GM23338 (cell line): Measurements from ENCODE around the gene STOM. TPM values are rescaled to one million over a fixed set of nuclear protein-coding genes. Genes with fewer than 3 reads are reported as not detected.

Experiments
- ATAC-seq: fragments of 200-7000 bp; cut with Tn5 transposase; 3 replicates; pipeline ENCODE4 v1.9.1; 2020
- DNase-seq: peaks from one replicate; pipeline ENCODE4 v3.0.0-alpha.2; 2015; ENCODE audit warnings: low spot score
- H2AFZ ChIP-seq: fragments of 200-600 bp; sonication (generic); 2 replicates; pipeline ENCODE4 v1.8.0; 2016; ENCODE audit warnings: antibody characterized with exemption, mild to moderate bottlenecking, moderate library complexity
- H3F3A ChIP-seq: fragments of 200-600 bp; sonication (generic); replicated peaks from 2 replicates; pipeline ENCODE4 v1.8.0; 2017; ENCODE audit warnings: antibody characterized with exemption, mixed run types, low read depth
- H3K27ac ChIP-seq: fragments of 200-600 bp; sonication (generic); 2 replicates; pipeline ENCODE4 v1.6.1; 2016; ENCODE audit warnings: low read depth
- H3K27me3 ChIP-seq: fragments of 200-600 bp; sonication (generic); 2 replicates; pipeline ENCODE4 v1.8.0; 2016; ENCODE audit warnings: mild to moderate bottlenecking, mixed run types, moderate library complexity; ENCODE audit not compliant: insufficient read depth
- H3K36me3 ChIP-seq: fragments of 200-600 bp; sonication (generic); 2 replicates; pipeline ENCODE4 v1.8.0; 2016; ENCODE audit warnings: mild to moderate bottlenecking; ENCODE audit not compliant: insufficient read depth
- H3K4me1 ChIP-seq: fragments of 200-600 bp; sonication (generic); 2 replicates; pipeline ENCODE4 v1.8.0; 2016; ENCODE audit warnings: mild to moderate bottlenecking, moderate library complexity; ENCODE audit not compliant: insufficient read depth
- H3K4me2 ChIP-seq: fragments of 200-600 bp; sonication (generic); 2 replicates; pipeline ENCODE4 v1.7.1; 2017; ENCODE audit warnings: mixed run types
- H3K4me3 ChIP-seq: fragments of 200-600 bp; sonication (generic); 2 replicates; pipeline ENCODE4 v1.6.1; 2016; ENCODE audit warnings: mixed run types
- H3K79me2 ChIP-seq: fragments of 200-600 bp; sonication (generic); replicated peaks from 2 replicates; pipeline ENCODE4 v1.8.0; 2017; ENCODE audit warnings: mild to moderate bottlenecking; ENCODE audit not compliant: insufficient read depth
- H3K9me2 ChIP-seq: fragments of 200-600 bp; sonication (generic); 2 replicates; pipeline ENCODE4 v1.8.0; 2017; ENCODE audit not compliant: insufficient read depth
- H4K20me1 ChIP-seq: fragments of 200-600 bp; sonication (generic); replicated peaks from 2 replicates; pipeline ENCODE4 v1.8.0; 2017; ENCODE audit warnings: mild to moderate bottlenecking; ENCODE audit not compliant: insufficient read depth
- H3K27ac Mint-ChIP-seq: 2 replicates; pipeline ENCODE4 v1.8.0; 2020; ENCODE audit warnings: inconsistent platforms, mild to moderate bottlenecking, moderate library complexity, mixed read lengths
- H3K27me3 Mint-ChIP-seq: 3 replicates; pipeline ENCODE4 v1.8.0; 2022; ENCODE audit warnings: low read depth, mild to moderate bottlenecking, moderate library complexity, mixed read lengths, inconsistent platforms; ENCODE audit not compliant: insufficient read depth, poor library complexity
- H3K36me3 Mint-ChIP-seq: 3 replicates; pipeline ENCODE4 v1.8.0; 2021; ENCODE audit warnings: low read depth, mild to moderate bottlenecking, inconsistent platforms, moderate library complexity, mixed read lengths
- H3K4me1 Mint-ChIP-seq: 3 replicates; pipeline ENCODE4 v1.8.0; 2020; ENCODE audit warnings: mild to moderate bottlenecking, inconsistent platforms, mixed read lengths
- H3K4me3 Mint-ChIP-seq: 3 replicates; pipeline ENCODE4 v1.8.0; 2021; ENCODE audit warnings: moderate library complexity, mild to moderate bottlenecking, inconsistent platforms, mixed read lengths
- H3K9me3 Mint-ChIP-seq: 3 replicates; pipeline ENCODE4 v1.8.0; 2020; ENCODE audit warnings: moderate library complexity, mild to moderate bottlenecking, inconsistent platforms, mixed read lengths
- CREB1 ChIP-seq: fragments of 250-450 bp; sonication (Bioruptor Pico); IDR thresholded peaks from 2 replicates; pipeline ENCODE4 v1.5.0; 2020; ENCODE audit warnings: low read depth, mild to moderate bottlenecking, moderate library complexity
- CTCF ChIP-seq, 2 experiments: fragments of 200-600 bp in 1 of 2; sonication (generic) in 1 of 2; conservative IDR thresholded peaks; 2 replicates each; pipeline versions ENCODE4 v1.5.1 to v1.6.1; 2016 to 2017; ENCODE audit warnings: antibody characterized with exemption in 2 of 2, low read depth in 2 of 2, mild to moderate bottlenecking in 2 of 2, moderate library complexity in 1 of 2
- ETS1 ChIP-seq: IDR thresholded peaks from 2 replicates; pipeline ENCODE4 v1.6.1; 2016; ENCODE audit warnings: antibody characterized with exemption
- EZH2 ChIP-seq: fragments of 200-600 bp; sonication (generic); IDR thresholded peaks from one replicate; pipeline ENCODE4 v1.8.0; 2017; ENCODE audit warnings: antibody characterized with exemption, mild to moderate bottlenecking, low read depth; ENCODE audit not compliant: unreplicated experiment
- EZH2phosphoT487 ChIP-seq: fragments of 200-600 bp; sonication (generic); IDR thresholded peaks from one replicate; pipeline ENCODE4 v1.8.1; 2018; ENCODE audit warnings: antibody characterized with exemption; ENCODE audit not compliant: unreplicated experiment
- JUNB ChIP-seq: IDR thresholded peaks from one replicate; pipeline ENCODE4 v1.6.1; 2016; ENCODE audit warnings: antibody characterized with exemption; ENCODE audit not compliant: unreplicated experiment
- NANOG ChIP-seq: IDR thresholded peaks from 2 replicates; pipeline ENCODE4 v1.6.1; 2016; ENCODE audit warnings: antibody characterized with exemption, borderline replicate concordance
- POLR2AphosphoS5 ChIP-seq: IDR thresholded peaks from 2 replicates; pipeline ENCODE4 v1.6.1; 2016; ENCODE audit warnings: antibody characterized with exemption, low read depth
- REST ChIP-seq: IDR thresholded peaks from one replicate; pipeline ENCODE4 v1.6.1; 2018; ENCODE audit warnings: antibody characterized with exemption; ENCODE audit not compliant: unreplicated experiment
- STAT1 ChIP-seq: IDR thresholded peaks from one replicate; pipeline ENCODE4 v1.6.1; 2016; ENCODE audit warnings: antibody characterized with exemption; ENCODE audit not compliant: unreplicated experiment
- ZNF114 ChIP-seq: fragments of 250-450 bp; sonication (Bioruptor Pico); IDR thresholded peaks from 2 replicates; pipeline ENCODE4 v1.5.0; 2020; ENCODE audit warnings: mild to moderate bottlenecking, moderate library complexity
- ZNF331 ChIP-seq: fragments of 250-450 bp; sonication (Bioruptor Pico); IDR thresholded peaks from 2 replicates; pipeline ENCODE4 v1.5.0; 2020; ENCODE audit warnings: low read depth, mild to moderate bottlenecking, moderate library complexity
- ZNF462 ChIP-seq: fragments of 250-450 bp; sonication (Bioruptor Pico); IDR thresholded peaks from 2 replicates; pipeline ENCODE4 v1.5.0; 2020; ENCODE audit warnings: mild to moderate bottlenecking, moderate library complexity
- polyA plus RNA-seq: library from polyadenylated mRNA; unstranded; fragments of >200 nt; fragmentation: Nextera tagmentation; extraction: Ambion mirVana; gene quantifications from 2 replicates; pipeline ENCODE4 v1.2.1, GENCODE V29; 2016
- total RNA-seq: library from RNA; depleted of rRNA; stranded (reverse); fragments of >200 nt; shearing (Covaris generic); gene quantifications from 2 replicates; pipeline ENCODE4 v1.2.3, GENCODE V29; 2014

The STOM gene
- total and polyA plus RNA-seq, 2 experiments from 2014 or later, result 29.4 to 51.1 TPM

GRCh38 chr9:121404906-121405305, 34.9 kb upstream of the STOM start:
- Histone ChIP-seq H3F3A (no peaks in the 10 kb centered on the region), H2AFZ (no peak overlapping the region), H3K36me3 (no peaks in the 10 kb centered on the region), H3K4me1 (peaks cover 5% of the 10 kb centered on the region; the same call in 1 of the 2 replicates), H3K9me2 (no peaks in the 10 kb centered on the region), H3K4me3 (no peak overlapping the region), H3K27ac (no peak overlapping the region), H3K27me3 (no peaks in the 10 kb centered on the region), H4K20me1 (no peaks in the 10 kb centered on the region), H3K4me2 (no peak overlapping the region), H3K79me2 (no peaks in the 10 kb centered on the region)
- Mint-ChIP-seq H3K9me3 (peaks cover 7% of the 10 kb centered on the region; the same call in 2 of the 3 replicates), H3K36me3 (no peaks in the 10 kb centered on the region), H3K4me3 (no peak overlapping the region), H3K27ac (no peak overlapping the region), H3K4me1 (peaks cover 7% of the 10 kb centered on the region), H3K27me3 (no peaks in the 10 kb centered on the region)
- ATAC-seq (no peak), DNase-seq (no peak)
- no peak for TF ChIP-seq CREB1 (CRISPR knock-in tag)
- no peak for TF ChIP-seq ZNF114
- no peak for TF ChIP-seq REST
- no peak for TF ChIP-seq ETS1
- no peak for TF ChIP-seq EZH2
- no peak for TF ChIP-seq STAT1
- no peak for TF ChIP-seq NANOG
- no peak for TF ChIP-seq ZNF331 (CRISPR knock-in tag)
- no peak for TF ChIP-seq JUNB
- no peak for TF ChIP-seq EZH2phosphoT487
- no peak for TF ChIP-seq POLR2AphosphoS5
- TF ChIP-seq ZNF462 (CRISPR knock-in tag), result no peak
- TF ChIP-seq CTCF (conservative IDR thresholded peaks at IDR 0.05; ENCODE audit: low read depth in 2 of 2), result no peak
